HG02678 (cell line): ENCODE data around the gene FAM174C.

Experiments used
- ATAC-seq: cut with Tn5 transposase; IDR thresholded peaks from one replicate; pipeline ENCODE4 v1.9.1; 2021; ENCODE audit warnings: mild to moderate bottlenecking, moderate library complexity; ENCODE audit not compliant: unreplicated experiment

Gene FAM174C

DNA sequence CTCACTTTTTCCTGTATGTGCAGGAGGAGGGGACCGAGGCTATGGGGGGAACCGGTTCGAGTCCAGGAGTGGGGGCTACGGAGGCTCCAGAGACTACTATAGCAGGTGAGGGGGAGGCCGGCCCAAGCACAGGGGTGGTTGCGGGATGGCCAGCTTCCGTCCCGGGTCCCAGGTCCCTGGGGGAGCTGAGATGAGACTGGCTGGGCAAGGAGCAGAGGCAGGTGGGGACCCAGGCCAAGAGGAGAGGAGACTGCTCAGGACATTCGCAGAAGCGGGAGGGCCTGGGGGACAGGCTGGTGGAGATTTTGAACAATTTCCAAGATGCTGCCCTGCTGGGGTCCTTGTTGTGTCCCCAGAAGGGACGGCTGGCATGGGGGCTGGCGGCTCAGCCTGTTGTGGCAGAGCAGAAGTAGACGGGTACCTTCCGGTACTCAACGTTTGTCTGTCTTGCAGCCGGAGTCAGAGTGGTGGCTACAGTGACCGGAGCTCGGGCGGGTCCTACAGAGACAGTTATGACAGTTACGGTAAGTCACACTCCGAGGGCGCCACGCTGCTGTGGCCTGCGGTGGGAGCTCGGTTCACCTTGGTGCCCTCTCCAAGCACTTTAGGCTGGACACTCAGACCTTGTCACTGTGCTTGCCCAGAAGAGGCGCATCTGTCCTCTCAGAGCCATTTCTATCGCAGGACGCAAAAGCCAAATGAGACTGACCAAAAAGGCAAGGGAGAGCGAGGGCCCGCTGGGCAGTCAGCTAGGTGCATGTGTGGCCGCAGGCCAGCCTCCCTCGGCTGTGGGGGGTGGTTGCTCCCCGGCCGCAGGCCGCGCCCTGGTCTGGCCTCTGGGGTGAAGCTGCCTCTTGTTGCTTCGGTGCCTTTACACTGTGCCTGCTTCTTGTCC, 3.6 kb upstream of the FAM174C start:
- no peak for ATAC-seq

DNA sequence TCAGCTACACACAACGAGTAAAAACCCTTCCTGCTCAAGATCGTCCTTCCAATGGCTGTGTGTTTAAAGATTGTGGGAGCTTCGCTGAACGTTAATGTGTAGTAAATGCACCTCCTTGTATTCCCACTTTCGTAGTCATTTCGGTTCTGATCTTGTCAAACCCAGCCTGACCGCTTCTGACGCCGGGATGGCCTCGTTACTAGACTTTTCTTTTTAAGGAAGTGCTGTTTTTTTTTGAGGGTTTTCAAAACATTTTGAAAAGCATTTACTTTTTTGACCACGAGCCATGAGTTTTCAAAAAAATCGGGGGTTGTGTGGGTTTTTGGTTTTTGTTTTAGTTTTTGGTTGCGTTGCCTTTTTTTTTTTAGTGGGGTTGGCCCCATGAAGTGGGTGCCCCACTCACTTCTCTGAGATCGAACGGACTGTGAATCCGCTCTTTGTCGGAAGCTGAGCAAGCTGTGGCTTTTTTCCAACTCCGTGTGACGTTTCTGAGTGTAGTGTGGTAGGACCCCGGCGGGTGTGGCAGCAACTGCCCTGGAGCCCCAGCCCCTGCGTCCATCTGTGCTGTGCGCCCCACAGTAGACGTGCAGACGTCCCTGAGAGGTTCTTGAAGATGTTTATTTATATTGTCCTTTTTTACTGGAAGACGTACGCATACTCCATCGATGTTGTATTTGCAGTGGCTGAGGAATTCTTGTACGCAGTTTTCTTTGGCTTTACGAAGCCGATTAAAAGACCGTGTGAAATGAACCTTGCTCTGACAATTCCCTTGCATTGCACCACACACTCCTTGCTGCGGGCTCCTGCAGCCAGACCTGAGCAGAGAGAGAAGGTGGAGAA, 2.7 kb upstream of the FAM174C start:
- no peak for ATAC-seq

GRCh38 chr19:1273263-1274041, 1.9 kb upstream of the FAM174C start:
- ATAC-seq, result no peak

- no peak for ATAC-seq
Measured at GRCh38 chr19:1274081-1274851, 1.1 kb upstream of the FAM174C start.

- no peak for ATAC-seq
Measured at GRCh38 chr19:1274852-1275259, 474 bp upstream of the FAM174C start.

- ATAC-seq, result no peak
Measured at GRCh38 chr19:1275976-1276627, 772 bp downstream of the FAM174C start.

DNA sequence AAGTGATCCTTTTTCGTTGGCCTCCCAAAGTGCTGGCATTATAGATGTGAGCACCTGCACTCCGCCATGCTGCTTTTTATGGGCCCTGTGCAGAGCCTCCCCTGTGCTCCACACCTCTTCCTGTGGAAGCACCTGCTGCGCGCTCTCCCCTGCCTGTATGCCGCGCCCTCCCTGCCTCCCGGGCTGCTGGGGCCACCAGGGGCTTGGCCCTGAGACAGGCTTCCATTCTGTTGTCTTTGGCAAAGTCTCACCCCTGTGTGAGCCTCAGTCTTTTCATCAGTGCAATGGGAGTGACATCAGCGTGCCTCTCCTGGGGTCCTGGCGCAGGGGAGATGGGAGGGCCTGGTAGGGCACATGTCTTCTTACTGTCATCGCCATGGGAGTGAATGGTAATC, 1.3 kb downstream of the FAM174C start:
- ATAC-seq, result no peak

DNA sequence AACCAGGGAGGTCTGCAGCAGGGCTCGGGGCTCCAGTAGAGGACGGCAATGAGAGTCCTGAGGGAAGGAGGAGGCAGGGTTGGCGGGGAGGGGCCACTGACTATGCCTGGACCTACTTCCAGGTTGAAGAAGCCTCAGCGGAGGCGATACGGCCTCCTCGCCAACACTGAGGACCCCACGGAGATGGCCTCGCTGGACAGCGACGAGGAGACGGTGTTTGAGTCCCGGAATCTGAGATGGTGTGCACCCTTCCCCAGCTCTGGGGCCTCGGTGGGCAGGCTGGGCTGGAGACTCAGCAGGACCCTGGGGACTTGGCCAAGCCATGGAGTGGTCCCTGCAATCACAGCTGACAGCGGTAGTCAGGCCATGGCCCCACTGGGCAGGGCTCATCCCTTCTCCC, 1.7 kb downstream of the FAM174C start:
- no peak for ATAC-seq

DNA sequence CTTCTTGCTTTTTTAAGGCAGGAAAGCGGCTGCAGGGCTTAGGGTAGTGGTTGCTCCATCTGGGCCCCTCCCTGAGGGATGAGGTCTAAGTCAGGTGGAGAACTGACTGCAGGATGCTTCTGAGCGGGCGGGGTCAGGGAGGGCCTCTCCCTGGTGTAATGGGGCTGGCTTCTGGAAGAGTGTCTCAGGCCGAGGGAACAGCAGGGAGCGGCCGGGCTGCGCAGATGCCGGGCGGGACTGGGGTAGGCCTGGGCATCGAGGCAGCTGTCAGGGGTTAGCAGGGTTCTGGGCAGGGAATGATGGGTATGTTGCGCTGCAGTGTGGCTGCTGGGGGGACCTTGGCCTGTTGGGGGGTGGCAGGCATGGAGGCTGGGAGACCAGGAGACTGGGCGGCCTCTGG, 2.7 kb downstream of the FAM174C start:
- no peak for ATAC-seq

GRCh38 chr19:1278713-1279660, 3.7 kb downstream of the FAM174C start:
- no peak for ATAC-seq

GRCh38 chr19:1279782-1280341, 4.5 kb downstream of the FAM174C start:
- ATAC-seq, result no peak

- ATAC-seq, result no peak
Measured at GRCh38 chr19:1280636-1281568, 5.6 kb downstream of the FAM174C start.

GRCh38 chr19:1281569-1282287, 6.4 kb downstream of the FAM174C start:
- no peak for ATAC-seq

DNA sequence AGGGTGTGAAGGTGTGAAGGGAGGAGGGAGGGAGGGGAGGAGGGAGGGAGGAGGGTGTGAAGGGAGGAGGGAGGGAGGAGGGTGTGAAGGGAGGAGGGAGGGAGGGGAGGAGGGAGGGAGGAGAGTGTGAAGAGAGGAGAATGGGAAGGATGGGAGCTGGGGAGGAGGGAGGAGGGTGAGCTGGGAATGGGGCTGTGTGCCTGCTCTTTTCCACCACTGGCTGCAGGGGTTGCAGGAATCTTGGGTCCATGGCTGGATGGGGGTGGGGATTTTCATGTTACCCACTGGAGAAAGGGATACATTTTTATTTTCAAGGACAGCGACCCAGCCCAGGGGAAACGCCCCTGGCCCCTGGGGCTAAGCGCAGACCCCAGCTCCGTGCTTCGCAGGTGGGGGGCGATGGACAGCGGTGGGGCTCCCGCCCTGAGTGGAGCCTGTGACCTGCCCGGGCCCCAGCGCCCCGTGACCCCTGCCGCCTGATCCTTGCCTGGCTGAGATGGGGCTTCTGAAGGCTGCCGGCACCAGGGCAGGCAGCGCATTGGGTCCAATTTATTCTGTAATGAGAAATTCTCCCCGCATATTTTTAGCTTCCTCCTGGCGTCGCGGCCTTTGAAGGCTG, 7.4 kb downstream of the FAM174C start:
- ATAC-seq, result no peak

DNA sequence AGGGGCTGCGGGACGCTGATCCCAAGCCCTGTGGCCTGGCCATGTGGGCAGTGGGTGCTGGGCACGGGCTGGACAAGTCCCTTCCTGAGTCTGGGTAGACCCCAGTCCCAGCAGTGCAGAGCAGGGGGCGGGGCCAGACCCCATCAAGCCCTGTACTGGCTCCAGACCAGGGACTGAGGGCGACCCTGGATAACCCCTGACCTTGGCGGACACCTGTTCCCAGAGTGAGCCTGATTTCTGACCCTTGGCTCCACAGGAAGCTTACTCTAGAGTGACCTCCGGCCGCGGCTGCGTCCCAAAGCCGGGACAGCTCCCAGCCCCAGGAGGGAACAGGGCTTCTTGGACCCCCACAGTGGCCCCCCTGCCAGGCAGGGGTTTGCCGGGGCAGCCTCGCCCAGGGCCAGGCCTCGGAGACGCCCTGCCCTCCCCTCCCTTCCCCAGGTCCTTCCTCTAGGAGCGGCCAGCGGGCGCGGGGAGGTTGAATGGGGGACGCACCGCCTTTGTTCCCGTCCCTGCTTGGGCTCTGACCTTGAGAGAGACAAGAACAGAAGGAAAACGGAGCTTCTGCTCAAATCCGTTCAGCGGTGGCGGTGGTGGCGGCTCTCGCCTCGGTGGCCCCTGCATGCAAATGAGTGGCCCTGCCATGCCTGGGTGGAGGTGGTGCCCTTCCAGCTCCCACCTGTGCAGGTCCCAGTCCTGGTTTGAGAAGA, 8.0 kb downstream of the FAM174C start:
- no peak for ATAC-seq

DNA sequence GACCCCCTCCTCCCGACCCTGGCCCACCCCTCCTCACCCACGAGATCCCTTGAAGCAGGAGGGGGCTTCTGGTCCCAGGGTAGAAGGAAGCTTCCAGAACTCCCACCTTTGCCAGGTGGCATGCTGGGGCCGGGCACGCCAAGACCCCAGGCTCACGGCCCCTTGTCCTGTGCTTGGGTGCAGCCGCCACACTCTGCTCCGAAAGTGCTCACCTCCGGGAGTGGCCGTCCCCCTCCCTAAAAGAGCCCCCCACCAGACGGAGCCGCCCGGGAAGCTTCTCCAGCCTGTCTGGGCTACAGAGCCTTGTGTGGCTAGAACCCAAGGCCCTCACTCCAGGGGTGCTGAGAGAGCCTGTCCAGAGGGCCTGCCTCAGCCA, 8.6 kb downstream of the FAM174C start:
- ATAC-seq, result no peak
